HG03196 (cell line): ENCODE data around the gene GADD45B.
"Not testable (repeated sequence)": the region's sequence is repeated elsewhere in the genome, so short reads cannot be mapped to it uniquely, and the experiment has no call there.

ENCODE experiments used
- ATAC-seq: cut with Tn5 transposase; IDR thresholded peaks from one replicate; pipeline ENCODE4 v1.9.1; 2021; ENCODE audit not compliant: unreplicated experiment

GADD45B gene

GRCh38 chr19:2487090-2487489 lies 11.2 kb downstream of the GADD45B start:
- ATAC-seq, result no peak

DNA sequence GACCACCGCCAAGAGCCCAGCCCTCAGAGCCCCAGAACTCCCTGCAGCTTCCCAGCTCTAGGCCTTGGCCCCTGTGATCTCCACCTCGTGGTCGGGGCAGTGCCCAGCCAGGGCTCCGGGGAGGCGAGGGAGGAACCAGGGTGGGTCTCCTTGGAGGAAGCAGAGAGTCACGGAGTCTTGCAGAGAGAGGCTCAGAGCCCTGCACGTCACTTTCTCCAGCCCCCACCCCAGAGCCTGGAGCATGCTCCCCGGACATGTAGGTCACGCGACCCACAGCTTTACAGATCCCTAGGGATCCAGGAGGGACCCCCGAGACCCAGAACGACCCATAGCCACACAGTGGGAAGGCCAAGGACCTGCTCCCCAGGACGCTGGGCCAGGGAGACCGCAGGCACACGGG lies 11.9 kb downstream of the GADD45B start:
- ATAC-seq, result no peak

- ATAC-seq, result no peak
These were observed 12.5 kb downstream of the GADD45B start for GRCh38 chr19:2488405-2488941.

GRCh38 chr19:2488942-2489731 lies 13.2 kb downstream of the GADD45B start:
- no peak for ATAC-seq

DNA sequence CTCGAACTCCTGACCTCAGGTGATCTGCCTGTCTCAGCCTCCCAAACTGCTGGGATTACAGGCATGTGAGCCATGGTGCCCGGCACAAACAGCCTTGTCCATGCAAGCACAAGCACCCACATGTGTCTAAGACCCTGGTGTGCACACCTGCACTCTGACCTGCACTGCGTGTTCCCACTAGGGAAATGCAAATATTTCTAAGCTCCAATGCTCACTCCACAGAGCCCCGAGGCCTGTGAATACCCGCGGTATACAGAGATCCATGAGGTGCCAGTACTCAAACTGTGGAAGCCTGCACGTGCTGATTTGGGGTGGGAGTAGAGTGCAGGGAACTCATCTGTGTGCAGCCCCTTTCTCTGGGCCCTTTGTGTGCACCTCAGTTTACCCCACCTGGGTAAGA lies 14.7 kb downstream of the GADD45B start:
- no peak for ATAC-seq

DNA sequence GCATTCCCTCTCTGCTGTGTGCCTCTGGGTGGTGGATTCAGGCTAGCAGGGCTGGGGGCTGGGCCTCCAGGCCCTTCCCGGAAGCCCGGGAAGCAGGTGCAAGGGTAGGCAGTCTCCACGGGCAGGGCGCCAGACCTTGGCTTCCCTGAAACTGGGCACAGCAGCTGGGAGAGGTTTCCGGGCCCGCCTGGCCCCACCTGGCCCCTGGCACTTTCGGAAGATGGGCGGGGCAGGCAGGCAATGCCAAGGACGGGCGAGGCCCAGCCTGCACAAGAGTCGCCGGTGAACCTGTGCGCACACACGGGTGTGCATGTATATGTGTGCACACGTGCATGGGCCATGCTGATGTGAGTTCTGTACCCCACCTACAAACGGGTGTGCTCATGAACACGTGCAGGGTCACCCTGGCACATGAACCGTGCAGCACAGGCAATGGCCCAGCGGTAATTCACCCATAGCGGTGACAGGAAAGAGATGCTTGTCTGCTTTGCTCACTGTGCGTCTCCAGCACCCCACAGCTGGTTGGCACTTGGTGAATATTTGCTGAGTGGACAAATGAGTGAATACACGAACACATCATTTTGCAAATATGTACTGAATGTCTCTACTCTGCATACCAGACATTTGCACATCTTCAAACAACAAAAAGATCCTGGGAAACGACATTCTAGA lies 15.3 kb downstream of the GADD45B start:
- ATAC-seq, result no peak

- ATAC-seq, result no peak
These were observed 16.9 kb downstream of the GADD45B start for GRCh38 chr19:2492870-2493269.

GRCh38 chr19:2493448-2493847 lies 17.5 kb downstream of the GADD45B start:
- not testable (repeated sequence) for ATAC-seq

DNA sequence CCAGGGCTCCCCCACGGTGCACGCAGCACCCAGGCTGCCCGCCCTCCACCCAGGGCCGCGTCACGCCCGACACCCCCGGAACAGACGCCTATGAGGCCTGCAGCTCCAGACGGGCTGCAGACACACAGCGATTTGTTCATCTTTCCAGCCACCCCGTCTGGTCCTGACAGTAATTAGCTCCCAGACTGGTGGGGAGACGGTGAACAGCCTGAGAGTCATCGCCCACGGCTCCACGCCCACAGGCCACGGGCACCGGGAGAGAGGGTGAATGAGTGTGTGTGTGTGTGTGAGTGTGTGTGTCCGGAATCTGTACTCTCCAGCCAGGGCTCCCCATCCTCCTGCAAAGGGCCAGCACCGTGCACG lies 18.1 kb downstream of the GADD45B start:
- ATAC-seq, result no peak

DNA sequence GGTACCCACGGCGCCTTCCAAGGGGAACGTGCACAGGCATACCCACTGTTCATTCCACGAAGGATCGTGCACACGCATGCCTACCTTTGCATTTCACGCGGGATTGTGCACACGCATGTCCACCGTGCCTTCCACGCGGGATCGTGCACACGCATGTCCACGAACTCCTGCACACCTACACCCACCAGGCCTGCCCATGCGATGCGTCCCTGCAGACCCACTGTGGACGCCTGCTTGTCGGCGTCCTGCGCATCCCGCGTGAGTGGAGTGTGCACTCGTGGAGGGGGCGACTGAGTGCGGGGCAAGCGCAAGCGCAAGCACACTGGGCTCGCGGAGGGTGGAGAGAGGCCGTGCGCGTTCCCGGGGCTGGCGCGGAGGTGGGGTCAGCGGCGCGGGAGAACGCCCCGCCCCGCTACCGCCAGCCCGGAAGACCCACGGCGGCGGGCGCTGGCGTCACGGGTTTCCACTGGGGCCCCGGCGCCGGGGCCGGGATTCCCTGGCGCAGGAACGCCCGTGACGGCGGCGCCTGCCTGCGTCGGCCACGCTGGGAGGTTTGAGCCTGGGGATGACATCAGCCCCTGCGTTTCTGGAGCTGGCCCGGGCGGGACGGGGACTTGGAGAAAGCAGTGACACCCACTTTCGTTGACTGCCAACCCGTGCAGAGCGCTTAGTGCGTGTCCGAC lies 18.7 kb downstream of the GADD45B start:
- no peak for ATAC-seq

GRCh38 chr19:2495130-2495641 lies 19.3 kb downstream of the GADD45B start:
- no peak for ATAC-seq

GRCh38 chr19:2495651-2496316 lies 19.9 kb downstream of the GADD45B start:
- no peak for ATAC-seq

GRCh38 chr19:2497186-2497585 lies 21.3 kb downstream of the GADD45B start:
- no peak for ATAC-seq

DNA sequence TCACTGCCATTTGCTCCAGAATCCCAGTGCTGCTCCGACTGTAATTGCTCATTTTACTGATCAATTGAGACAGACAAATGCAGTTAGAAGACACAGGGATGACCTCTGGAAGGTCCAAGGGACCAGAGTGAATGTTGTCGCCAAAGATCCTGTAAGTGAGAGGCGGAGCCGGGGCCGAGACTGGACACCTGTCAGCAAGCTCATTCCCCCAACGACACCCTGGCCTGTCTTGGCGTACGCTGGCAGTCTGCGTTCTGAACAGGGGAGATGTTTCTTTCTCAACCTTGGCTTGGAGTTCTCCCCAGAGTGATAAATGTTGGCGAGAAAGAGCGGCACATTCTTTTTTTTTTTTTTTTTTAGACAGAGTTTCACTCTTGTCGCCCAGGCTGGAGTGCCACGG lies 24.2 kb downstream of the GADD45B start:
- ATAC-seq, result no peak

GRCh38 chr19:2500841-2501261 lies 24.9 kb downstream of the GADD45B start:
- ATAC-seq, result no peak

- no peak for ATAC-seq
These were observed 27.7 kb downstream of the GADD45B start for GRCh38 chr19:2503521-2504109.

- not testable (repeated sequence) for ATAC-seq
These were observed 30.7 kb downstream of the GADD45B start for GRCh38 chr19:2506656-2507055.

GRCh38 chr19:2507109-2507508 lies 31.2 kb downstream of the GADD45B start:
- ATAC-seq, result no peak

DNA sequence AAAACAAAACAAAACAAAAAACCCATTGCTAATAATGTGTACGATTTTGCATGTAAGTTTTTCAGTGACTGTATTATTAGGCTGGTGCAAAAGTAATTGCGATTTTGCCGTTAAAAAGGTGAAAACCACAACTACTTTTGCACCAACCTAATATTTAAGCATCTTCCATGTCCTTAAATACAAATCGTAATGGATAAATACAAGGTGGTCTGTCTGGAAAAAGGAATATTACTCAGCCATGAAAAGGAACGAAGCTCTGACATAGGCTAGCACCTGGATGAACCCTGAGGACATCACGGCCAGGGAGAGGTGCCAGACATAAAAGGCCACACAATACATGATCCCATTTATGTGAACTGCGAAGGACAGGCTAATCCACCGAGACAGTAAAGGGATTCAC lies 33.2 kb downstream of the GADD45B start:
- ATAC-seq, result no peak

- ATAC-seq, result no peak
These were observed 35.6 kb downstream of the GADD45B start for GRCh38 chr19:2511570-2511969.

DNA sequence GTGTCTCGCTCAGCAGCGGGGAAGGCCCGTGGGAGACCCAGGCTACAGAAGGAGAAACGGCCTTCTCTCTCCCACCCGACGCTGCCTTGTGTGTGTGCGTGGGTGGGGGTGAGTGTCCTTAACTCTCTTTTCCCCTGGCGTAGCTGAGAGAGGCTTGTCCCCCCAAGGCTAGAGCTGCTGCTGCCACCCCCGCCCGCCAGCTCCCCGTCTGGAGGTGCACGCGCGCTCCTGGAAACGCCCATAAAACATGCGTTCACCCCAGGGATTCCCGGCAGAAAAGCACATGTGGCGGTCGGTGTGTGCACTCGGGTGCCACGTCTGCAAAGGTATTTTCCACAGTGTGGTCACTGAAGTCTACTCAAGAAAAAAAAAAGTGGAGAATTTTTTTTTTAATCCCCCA lies 36.1 kb downstream of the GADD45B start:
- ATAC-seq, result no peak
